ENCODE measurements around the gene SLC39A6.

GRCh38 chr18:36160959-36161371 is 31.8 kb upstream of the SLC39A6 start:
- no peak for TF ChIP-seq CTCF (IDR thresholded peaks at IDR 0.05; ENCODE audit: poor library complexity, severe bottlenecking)
- TF ChIP-seq POLR2AphosphoS5 (IDR thresholded peaks at IDR 0.05): no peak
- no peak for TF ChIP-seq TAF1 (IDR thresholded peaks at IDR 0.05; ENCODE audit: low read depth)
- no peak for TF ChIP-seq REST (IDR thresholded peaks at IDR 0.05; ENCODE audit: borderline replicate concordance)
- no peak for TF ChIP-seq EZH2 (IDR thresholded peaks at IDR 0.05; ENCODE audit: borderline replicate concordance, insufficient read depth, low read length, poor library complexity, severe bottlenecking)
- no peak for TF ChIP-seq EP300 (conservative IDR thresholded peaks at IDR 0.05; ENCODE audit: poor library complexity, severe bottlenecking)
- TF ChIP-seq SMC3 (conservative IDR thresholded peaks at IDR 0.05; ENCODE audit: poor library complexity): no peak
- no peak for TF ChIP-seq RAD21 (conservative IDR thresholded peaks at IDR 0.05)
- TF ChIP-seq MXI1 (conservative IDR thresholded peaks at IDR 0.05; ENCODE audit: poor library complexity, severe bottlenecking): no peak
